Measurements from ENCODE around the gene DCTPP1.

DCTPP1 gene

GRCh38 chr16:30379158-30379783 is 50.6 kb downstream of the DCTPP1 start:
- H3K27me3 ChIP-seq (ENCODE audit: insufficient read depth, low read length), result no peaks in the 10 kb centered on the region

DNA sequence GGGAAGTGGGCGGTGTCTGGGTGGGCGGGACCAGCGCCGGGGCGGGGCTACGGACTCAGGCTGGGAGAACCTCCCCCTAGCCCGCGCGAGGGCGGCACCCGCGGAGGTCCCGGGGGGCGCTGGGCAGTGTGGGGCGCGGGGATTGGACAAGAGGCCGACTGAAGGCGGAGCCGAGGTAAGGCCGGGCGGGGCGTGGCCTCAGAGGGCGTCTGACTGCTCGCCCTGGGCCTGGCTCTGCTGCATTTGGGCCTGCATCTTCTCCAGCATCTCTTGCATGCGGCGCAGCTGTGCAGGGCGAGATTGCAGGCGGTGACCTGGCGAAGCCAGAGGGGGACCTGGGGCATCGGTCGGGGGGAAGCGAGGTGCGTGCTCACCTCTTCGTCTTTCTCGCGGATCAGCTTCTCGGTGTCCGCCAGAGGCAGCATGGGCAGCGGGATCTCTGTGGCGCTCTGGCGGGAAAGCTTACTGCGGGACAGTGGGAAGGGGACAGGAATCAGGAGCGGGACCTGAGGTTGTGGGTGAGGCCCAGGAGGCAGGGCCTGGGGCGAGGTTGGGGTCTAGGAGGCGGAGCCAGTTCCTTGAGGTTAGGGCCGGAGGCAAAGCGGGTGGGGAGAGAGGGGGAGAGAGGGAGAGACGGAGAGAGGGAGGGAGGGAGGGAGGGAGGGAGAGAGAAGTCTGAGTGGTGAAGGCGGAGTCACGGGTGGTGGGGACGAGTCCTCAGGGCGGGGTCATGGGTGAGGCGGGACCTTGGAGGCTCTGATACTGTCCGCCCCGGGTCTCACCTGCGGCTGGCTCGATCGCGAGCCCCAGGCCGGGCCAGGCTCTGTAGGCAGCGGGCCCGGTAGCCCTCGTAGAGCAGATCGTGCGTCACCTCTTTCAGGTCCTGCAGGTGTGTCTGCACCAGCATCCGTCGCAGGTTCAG is 51.3 kb downstream of the DCTPP1 start:
- H3K9me3 ChIP-seq (ENCODE audit: low read length), result no peaks in the 10 kb centered on the region
- peak overlapping the region; percentile 54 for H3K4me3 ChIP-seq (ENCODE audit: low read length)
- no peaks in the 10 kb centered on the region for H3K27me3 ChIP-seq (ENCODE audit: insufficient read depth, low read length)
- no peak overlapping the region for H2AFZ ChIP-seq (ENCODE audit: low read depth, low read length)
- peaks cover 15% of the 10 kb centered on the region for H3K4me1 ChIP-seq (ENCODE audit: insufficient read depth, low read length)
- no peaks in the 10 kb centered on the region for H3K36me3 ChIP-seq (ENCODE audit: insufficient read depth, low read length)

More at GRCh38 chr16:30379158-30379783, 50.6 kb downstream of the DCTPP1 start:
- Histone ChIP-seq H3K9me3 (ENCODE audit: low read length) (no peaks in the 10 kb centered on the region), H3K36me3 (ENCODE audit: insufficient read depth, low read length) (no peaks in the 10 kb centered on the region), H3K4me3 (ENCODE audit: low read length) (peak overlapping the region; percentile 54), H3K4me1 (ENCODE audit: insufficient read depth, low read length) (peaks cover 15% of the 10 kb centered on the region), H2AFZ (ENCODE audit: low read depth, low read length) (no peak overlapping the region)

GRCh38 chr16:30377812-30378235 is 52.0 kb downstream of the DCTPP1 start:
- Histone ChIP-seq H2AFZ (ENCODE audit: low read depth, low read length) (peak overlapping the region; percentile 48), H3K4me3 (ENCODE audit: low read length) (peak overlapping the region; percentile 54), H3K4me1 (ENCODE audit: insufficient read depth, low read length) (peaks cover 15% of the 10 kb centered on the region), H3K36me3 (ENCODE audit: insufficient read depth, low read length) (no peaks in the 10 kb centered on the region), H3K27me3 (ENCODE audit: insufficient read depth, low read length) (no peaks in the 10 kb centered on the region), H3K9me3 (ENCODE audit: low read length) (no peaks in the 10 kb centered on the region)

GRCh38 chr16:30377050-30377811 is 52.6 kb downstream of the DCTPP1 start:
- H2AFZ ChIP-seq (ENCODE audit: low read depth, low read length), result peak overlapping the region; percentile 48
- H3K27me3 ChIP-seq (ENCODE audit: insufficient read depth, low read length), result no peaks in the 10 kb centered on the region
- H3K9me3 ChIP-seq (ENCODE audit: low read length), result no peaks in the 10 kb centered on the region
- peaks cover 15% of the 10 kb centered on the region for H3K4me1 ChIP-seq (ENCODE audit: insufficient read depth, low read length)
- H3K36me3 ChIP-seq (ENCODE audit: insufficient read depth, low read length), result no peaks in the 10 kb centered on the region
- H3K4me3 ChIP-seq (ENCODE audit: low read length), result peak overlapping the region; percentile 54

DNA sequence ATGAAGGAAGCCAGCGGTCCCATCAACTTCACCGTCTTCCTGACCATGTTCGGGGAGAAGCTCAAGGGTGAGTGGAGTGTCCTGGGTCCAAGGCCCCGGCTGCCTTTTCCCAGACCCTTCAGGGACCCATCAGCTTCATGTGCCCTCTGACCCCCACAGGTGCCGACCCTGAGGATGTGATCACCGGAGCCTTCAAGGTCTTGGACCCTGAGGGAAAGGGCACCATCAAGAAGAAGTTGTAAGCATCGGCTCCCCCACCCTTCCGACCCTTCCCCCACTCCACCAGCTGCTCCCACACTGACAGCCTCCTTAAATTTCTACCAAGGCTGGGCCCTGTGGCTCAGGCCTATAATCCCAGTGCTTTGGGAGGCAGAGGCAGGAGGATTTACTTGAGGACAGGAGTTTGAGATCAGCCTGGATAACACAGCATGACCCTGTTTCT is 53.3 kb downstream of the DCTPP1 start:
- no peak overlapping the region for H3K4me3 ChIP-seq (ENCODE audit: low read length)
- peaks cover 18% of the 10 kb centered on the region for H3K4me1 ChIP-seq (ENCODE audit: insufficient read depth, low read length)

GRCh38 chr16:30375864-30376263 is 54.0 kb downstream of the DCTPP1 start:
- Histone ChIP-seq H3K9me3 (ENCODE audit: low read length) (no peaks in the 10 kb centered on the region), H3K27me3 (ENCODE audit: insufficient read depth, low read length) (no peaks in the 10 kb centered on the region), H3K36me3 (ENCODE audit: insufficient read depth, low read length) (no peaks in the 10 kb centered on the region), H3K4me1 (ENCODE audit: insufficient read depth, low read length) (peaks cover 18% of the 10 kb centered on the region), H3K4me3 (ENCODE audit: low read length) (no peak overlapping the region), H2AFZ (ENCODE audit: low read depth, low read length) (no peak overlapping the region)

More for the DNA sequence above, 53.3 kb downstream of the DCTPP1 start:
- no peak overlapping the region for H2AFZ ChIP-seq (ENCODE audit: low read depth, low read length)
- H3K9me3 ChIP-seq (ENCODE audit: low read length), result no peaks in the 10 kb centered on the region
- H3K27me3 ChIP-seq (ENCODE audit: insufficient read depth, low read length), result no peaks in the 10 kb centered on the region
- no peaks in the 10 kb centered on the region for H3K36me3 ChIP-seq (ENCODE audit: insufficient read depth, low read length)

DNA sequence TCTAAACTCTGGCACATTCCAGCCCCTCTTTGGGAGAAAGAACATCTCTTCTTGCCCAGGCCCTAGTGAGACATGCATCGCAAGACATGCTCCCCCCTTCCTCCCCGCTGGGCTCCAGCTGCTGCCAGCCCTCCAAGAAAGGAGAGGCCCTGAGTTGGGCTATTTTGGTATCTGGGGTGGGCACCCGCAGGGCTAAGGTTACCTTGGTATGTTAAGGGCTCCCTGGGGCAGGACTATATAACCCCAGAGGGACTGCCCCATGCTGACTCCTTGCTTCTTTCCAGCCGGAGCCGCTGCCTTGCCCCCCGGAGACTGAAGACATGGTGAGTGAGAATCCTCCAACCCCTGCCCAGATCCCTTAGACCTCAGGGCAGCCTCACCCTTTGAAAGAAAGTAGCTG is 55.3 kb downstream of the DCTPP1 start, which contains the start of gene MYL11:
MYL11 (plus strand) TSS at position 265 of the 400 bp plus-strand sequence; CDS start at position 321, 56 bp downstream.
- Histone ChIP-seq H2AFZ (ENCODE audit: low read depth, low read length) (no peak within 1 kb of the TSS), H3K36me3 (ENCODE audit: insufficient read depth, low read length) (no peaks in the 10 kb centered on the region), H3K4me1 (ENCODE audit: insufficient read depth, low read length) (peaks cover 18% of the 10 kb centered on the region), H3K4me3 (ENCODE audit: low read length) (no peak within 1 kb of the TSS), H3K27me3 (ENCODE audit: insufficient read depth, low read length) (no peaks in the 10 kb centered on the region), H3K9me3 (ENCODE audit: low read length) (no peaks in the 10 kb centered on the region)
